Left renal pelvis (tissue), 4 donors: ENCODE results near the gene KRT73. TPM values are rescaled to one million over a fixed set of nuclear protein-coding genes. Genes with fewer than 3 reads are reported as not detected.

Source experiments
- DNase-seq, 4 donors: peaks; one replicate each; pipeline ENCODE4 v3.0.0-alpha.2; 2013; ENCODE audit warnings: low read depth in 4 of 4, low spot score in 3 of 4
- polyA plus RNA-seq, 4 donors: library from polyadenylated mRNA; unstranded; fragments of 120-200 nt; gene quantifications; one replicate each; pipeline ENCODE4 v1.2.1, GENCODE V29; 2013; ENCODE audit not compliant: insufficient read length in 4 of 4

The KRT73 gene
- not detected for polyA plus RNA-seq

DNA sequence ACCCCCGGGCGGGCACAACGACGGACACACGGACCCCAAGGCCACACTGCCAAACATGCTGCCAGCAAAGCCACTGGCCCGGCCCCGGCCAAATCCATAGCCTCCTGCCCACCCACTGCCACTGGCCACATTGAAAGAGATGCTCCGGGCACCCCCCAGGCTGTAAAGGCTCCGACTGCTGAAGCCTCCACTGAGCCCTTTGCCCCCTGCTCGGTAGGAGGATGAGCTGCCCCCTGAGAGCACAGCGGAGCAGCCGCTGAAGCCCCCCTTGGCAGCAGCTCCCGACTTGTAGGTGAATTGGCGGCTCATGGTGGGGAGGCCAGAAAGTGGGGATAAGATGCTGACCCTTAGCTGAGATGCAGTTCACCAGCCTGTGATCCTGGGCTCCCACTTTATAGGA is at the start of gene KRT73:
KRT73 (minus strand) TSS at position 344 of the 400 bp plus-strand sequence; CDS start at position 309, 35 bp downstream.
- DNase-seq = no peak

GRCh38 chr12:52667931-52668330 is 49.6 kb upstream of the KRT73 start:
- DNase-seq = no peak

GRCh38 chr12:52667509-52667908 is 49.1 kb upstream of the KRT73 start:
- DNase-seq = no peak

DNA sequence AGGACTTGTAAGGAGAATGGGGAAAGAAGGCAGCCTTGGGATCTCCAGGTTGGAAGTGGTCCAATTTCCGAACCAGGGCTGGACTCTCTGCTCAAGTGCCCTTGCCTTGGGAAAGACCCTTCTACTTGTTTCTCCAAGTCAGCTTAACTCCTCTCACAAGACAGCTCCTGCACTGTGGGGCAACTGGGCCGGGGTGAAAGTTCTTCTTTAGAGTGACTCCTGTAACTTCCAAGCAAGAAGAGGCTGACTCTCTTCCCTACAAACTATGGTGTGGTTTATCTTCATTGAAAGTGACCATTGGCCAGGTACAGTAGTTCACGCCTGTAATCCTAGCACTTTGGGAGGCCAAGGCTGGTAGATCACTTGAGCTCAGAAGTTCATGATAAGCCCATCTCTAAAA is 48.1 kb upstream of the KRT73 start:
- DNase-seq = no peak

GRCh38 chr12:52663420-52663819 is 45.1 kb upstream of the KRT73 start:
- no peak for DNase-seq

DNA sequence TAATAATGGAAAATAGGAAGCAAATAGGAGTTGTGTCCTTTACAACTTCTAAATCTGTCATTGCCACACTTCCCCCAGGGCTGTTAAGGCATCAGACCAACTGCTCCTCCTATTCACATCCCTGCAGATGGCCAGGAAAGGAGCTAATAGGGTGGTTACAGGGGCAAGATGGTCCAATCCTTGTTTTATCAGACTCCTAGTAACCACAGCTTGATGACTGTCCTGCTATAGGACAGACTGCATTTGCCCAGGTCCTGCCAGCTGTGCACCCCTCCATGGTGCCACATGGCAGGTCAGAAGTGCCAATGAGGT is 44.5 kb upstream of the KRT73 start:
- DNase-seq = no peak

- no peak for DNase-seq
Measured at GRCh38 chr12:52662093-52662917, 43.9 kb upstream of the KRT73 start.

GRCh38 chr12:52661668-52662067 is 43.3 kb upstream of the KRT73 start:
- DNase-seq = no peak

- DNase-seq = no peak
Measured at GRCh38 chr12:52660934-52661499, 42.7 kb upstream of the KRT73 start.

GRCh38 chr12:52659951-52660350 is 41.6 kb upstream of the KRT73 start:
- DNase-seq = no peak

- DNase-seq = no peak
Measured at GRCh38 chr12:52659395-52659794, 41.0 kb upstream of the KRT73 start.

DNA sequence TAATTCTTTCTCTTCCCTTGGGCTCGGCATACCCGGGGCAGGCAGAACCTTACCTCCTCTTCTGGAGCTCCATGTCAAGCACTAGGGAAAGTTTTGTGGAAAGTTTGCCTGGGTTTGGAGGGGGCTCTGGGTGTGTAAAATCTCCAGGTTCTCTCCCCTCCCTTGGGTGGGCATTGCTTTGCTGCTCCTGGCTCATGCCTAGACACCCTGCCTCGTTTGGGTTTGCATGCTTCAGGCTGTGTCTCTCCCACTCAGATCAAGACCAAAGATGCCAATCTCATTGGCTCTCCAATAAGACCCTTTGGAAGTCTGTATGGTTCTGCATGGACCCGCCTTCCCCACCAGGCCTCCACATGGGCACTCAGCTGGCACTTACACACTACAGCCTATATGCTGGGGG is 39.8 kb upstream of the KRT73 start:
- DNase-seq = no peak

- DNase-seq = no peak
Measured at GRCh38 chr12:52657250-52657902, 39.0 kb upstream of the KRT73 start.

DNA sequence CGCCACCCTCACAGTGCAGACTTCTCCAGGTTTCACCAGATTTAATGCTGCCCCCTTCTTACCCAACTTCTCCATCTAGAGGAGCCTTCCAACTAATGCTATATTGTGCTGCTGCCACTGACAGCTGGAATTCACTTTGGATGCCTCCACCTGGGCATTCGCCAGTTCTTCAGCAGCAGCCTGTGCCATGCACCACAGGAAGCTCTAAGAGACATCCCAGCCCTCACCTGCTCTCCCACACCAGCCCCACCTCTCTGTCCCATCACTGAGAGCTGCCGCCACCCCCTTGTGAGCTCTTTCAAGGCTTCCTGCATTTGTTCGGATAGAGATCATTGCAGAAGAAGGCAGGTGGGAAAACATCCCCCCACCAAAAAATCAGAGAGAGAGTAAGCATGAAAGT is 38.3 kb upstream of the KRT73 start:
- DNase-seq = no peak

DNA sequence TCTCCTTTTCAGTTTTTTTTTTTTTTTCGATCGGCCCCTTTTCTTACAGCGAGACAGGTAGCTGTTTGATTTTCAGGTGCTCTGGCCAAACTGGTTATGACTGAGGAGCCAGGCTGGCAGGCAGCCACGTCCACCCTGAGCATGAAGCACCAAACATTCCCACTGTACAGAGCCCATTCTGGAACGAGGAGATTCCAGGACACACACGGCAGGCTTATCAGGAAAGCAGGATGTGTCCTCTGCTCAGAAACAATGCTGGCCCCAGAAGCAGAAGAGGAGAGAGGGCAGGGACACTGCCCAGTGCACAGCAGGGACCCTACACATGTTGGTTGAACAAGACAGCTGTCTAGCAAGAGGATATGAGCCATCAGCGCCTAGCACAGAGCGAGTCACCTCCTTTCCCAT is 37.4 kb upstream of the KRT73 start:
- DNase-seq = no peak

DNA sequence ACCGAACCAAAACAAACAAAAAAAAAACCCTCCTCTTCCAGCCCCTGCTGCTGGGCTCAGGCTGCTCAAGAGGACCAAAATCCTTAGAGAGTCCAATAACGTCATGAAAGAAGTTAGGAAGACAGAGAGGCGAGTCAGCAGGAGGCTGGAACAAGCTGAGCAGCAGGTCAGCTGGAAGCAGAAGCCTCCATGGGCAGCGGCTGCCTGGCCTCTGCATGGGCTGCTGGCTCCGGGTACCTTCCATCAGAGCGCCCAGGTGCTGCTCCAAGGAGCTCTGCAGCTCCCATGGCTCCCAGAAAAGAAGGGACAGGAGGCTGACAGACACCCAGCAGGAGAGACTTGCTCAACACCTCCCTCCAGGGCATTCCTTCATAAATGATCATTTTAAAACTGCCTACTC is 36.9 kb upstream of the KRT73 start:
- DNase-seq = no peak

- no peak for DNase-seq
Measured at GRCh38 chr12:52651726-52652261, 33.4 kb upstream of the KRT73 start, which contains the start of gene KRT2. TSS of gene KRT2 (minus strand) at chr12:52652211. CDS start at chr12:52652142, 69 bp downstream.

DNA sequence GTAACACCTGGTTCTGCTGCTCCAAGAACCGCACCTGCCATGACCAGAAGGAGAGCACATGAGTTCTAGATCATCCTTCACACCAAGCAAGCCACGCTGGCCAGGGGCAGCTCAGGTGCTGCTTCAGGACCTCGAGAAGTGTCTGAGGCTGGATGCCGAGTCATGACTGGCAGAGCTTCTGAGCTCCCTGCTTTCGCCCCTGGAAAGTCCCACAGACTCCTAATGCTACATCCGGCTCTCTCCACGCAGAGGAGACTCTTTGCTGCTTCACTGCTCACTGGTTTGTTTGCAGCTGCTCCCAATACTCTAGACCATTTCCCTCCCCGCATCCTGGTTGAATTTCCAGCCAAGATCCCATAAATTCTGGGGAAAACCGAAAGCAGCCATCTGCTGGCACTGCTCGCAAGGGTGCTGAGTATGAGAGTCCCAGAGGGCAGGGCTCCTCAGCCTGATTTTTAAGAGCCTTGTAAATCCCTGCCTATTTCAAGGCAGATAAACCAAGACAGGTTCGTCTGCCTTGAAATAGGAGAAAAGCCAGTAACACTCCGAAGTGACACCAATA is 32.2 kb upstream of the KRT73 start:
- DNase-seq = peak in 3 of 4 donors; percentile 8 to 22 (median 15)

DNA sequence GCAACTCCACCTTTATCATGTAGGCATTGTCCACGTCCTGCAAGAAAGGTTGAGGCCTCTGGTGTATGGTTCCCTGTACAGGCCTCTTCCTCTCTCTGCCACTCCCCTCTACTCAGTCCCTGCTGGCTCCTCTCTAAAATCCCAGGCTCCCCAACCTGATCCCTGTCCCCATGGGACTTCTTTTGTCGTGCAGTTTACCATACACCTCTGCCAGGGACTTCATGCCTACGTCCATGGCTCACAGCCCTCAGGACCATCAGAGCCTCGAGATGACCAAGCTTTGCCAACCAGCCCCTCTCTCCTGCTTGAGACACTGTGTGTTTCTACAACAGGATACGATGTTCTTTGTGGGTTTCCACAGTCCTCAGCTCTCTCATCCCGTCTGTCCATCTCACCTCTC is 30.7 kb upstream of the KRT73 start:
- DNase-seq = no peak

DNA sequence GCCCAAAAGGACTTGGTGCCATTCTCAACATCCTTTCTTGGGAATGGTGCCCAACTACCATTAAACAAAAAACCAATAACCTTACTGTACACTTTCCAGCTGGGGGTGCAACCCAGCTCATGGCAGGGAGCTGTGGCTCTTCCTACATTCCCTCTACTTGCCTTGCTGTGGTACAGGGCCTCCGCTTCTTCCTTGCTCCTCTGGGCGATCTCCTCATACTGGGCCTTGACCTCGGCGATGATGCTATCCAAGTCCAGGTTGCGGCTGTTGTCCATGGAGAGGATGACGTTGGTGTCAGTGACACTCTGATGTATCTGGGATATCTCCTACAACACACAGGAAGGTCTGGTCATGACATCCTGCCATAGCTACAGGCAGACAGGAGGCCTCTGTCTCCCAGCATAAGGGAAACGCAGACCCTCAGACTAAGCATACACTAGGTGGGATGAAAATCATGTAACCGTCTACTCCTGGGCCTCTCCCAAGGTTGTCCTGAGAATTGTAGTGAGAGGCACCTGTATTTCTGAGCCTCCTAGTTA is 29.7 kb upstream of the KRT73 start:
- no peak for DNase-seq

DNA sequence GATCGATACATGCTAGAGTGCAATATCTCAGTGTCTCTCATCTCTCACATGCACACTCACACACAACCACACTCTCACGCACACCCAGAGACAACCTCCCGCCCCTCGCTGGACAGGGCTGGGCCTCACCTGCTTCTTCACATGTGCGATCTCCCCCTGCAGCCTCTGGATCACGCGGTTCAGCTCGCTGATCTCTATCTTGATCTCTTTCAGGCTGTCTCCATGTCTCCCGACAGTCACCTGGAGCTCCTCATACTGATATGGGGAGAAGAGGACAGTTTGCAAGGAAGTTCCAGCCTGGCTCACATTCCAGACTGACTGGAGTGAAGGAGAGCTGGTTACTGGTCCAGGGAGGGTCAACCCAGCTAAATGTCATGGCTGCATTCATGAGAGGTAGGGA is 29.2 kb upstream of the KRT73 start:
- no peak for DNase-seq
